ENCODE results near the gene FAM107B. TPM values are rescaled to one million over a fixed set of nuclear protein-coding genes. Genes with fewer than 3 reads are reported as not detected.
"Not testable (repeated sequence)": the region's sequence is repeated elsewhere in the genome, so short reads cannot be mapped to it uniquely, and the experiment has no call there.

The FAM107B gene
- total RNA-seq, 1 donor from 2014 or later: 82.8 TPM

- no peak for DNase-seq
Observed at GRCh38 chr10:14598809-14599764, 175.6 kb downstream of the FAM107B start.

GRCh38 chr10:14595526-14596182 is 179.0 kb downstream of the FAM107B start:
- DNase-seq: no peak

GRCh38 chr10:14594878-14595525 is 179.7 kb downstream of the FAM107B start:
- DNase-seq: no peak

- DNase-seq: no peak
Observed at GRCh38 chr10:14593806-14594205, 180.9 kb downstream of the FAM107B start.

GRCh38 chr10:14592566-14592965 is 182.1 kb downstream of the FAM107B start:
- no peak for DNase-seq

GRCh38 chr10:14592026-14592425 is 182.7 kb downstream of the FAM107B start:
- no peak for DNase-seq

GRCh38 chr10:14588938-14589294 is 185.8 kb downstream of the FAM107B start:
- DNase-seq: not testable (repeated sequence)

GRCh38 chr10:14588084-14588937 is 186.4 kb downstream of the FAM107B start:
- no peak for DNase-seq

GRCh38 chr10:14587540-14588083 is 187.1 kb downstream of the FAM107B start:
- no peak for DNase-seq

- DNase-seq: no peak
Observed at GRCh38 chr10:14586901-14587300, 187.8 kb downstream of the FAM107B start.

GRCh38 chr10:14585287-14586193 is 189.2 kb downstream of the FAM107B start:
- no peak for DNase-seq

- DNase-seq: no peak
Observed at GRCh38 chr10:14584661-14585060, 190.0 kb downstream of the FAM107B start.

GRCh38 chr10:14583967-14584366 is 190.7 kb downstream of the FAM107B start:
- DNase-seq: no peak

- DNase-seq: no peak
Observed at GRCh38 chr10:14583252-14583651, 191.4 kb downstream of the FAM107B start.

- no peak for DNase-seq
Observed at GRCh38 chr10:14581553-14582321, 193.0 kb downstream of the FAM107B start.

- no peak for DNase-seq
Observed at GRCh38 chr10:14580671-14581332, 193.9 kb downstream of the FAM107B start.

GRCh38 chr10:14579405-14579804 is 195.3 kb downstream of the FAM107B start:
- DNase-seq: no peak

- no peak for DNase-seq
Observed at GRCh38 chr10:14578060-14578952, 196.4 kb downstream of the FAM107B start.

Data from occipital lobe (tissue), 2 donors.